ENCODE measurements around the gene SMAP2.

The SMAP2 gene

DNA sequence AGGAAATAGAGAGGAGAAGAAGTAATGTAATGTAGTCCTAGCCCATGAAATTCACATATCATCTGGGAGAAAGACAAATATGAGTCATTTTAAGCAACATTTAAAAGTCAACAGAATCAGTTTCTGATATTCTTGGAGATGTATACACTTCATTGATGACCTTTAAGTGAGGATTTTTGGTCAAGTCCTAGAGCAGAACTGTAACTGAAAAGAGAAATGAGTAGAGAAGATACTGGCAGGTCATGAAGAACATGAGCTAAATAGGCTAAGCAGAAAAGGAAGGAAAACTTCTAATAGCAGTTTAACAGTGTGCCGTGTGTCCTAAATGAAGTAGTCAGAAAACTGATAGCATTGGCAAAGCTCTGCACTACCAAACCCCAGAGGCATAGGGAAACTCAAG, 81.3 kb downstream of the SMAP2 start:
- WGBS = 91% methylated on average over 1 of the region's 1 CpG
- Histone ChIP-seq H2BK12ac (ENCODE audit: low read length in 2 of 2) (no peak overlapping the region), H2BK5ac (ENCODE audit: low read depth, low read length, poor library complexity, severe bottlenecking) (no peak overlapping the region), H4K8ac (ENCODE audit: low read length) (no peak overlapping the region), H3K27me3 (ENCODE audit: control insufficient read depth in 1 of 2, insufficient read depth in 1 of 2, low read length in 2 of 2) (no peaks in the 10 kb centered on the region), H2BK120ac (ENCODE audit: low read depth, low read length) (no peak overlapping the region), H2AFZ (ENCODE audit: low read depth, low read length) (no peak overlapping the region), H3K14ac (ENCODE audit: low read length in 2 of 2) (no peak overlapping the region), H3K9me3 (ENCODE audit: control insufficient read depth, low read length) (peaks cover 73% of the 10 kb centered on the region), H3K9ac (ENCODE audit: low read length) (no peak overlapping the region), H3K27ac (ENCODE audit: low read length, poor library complexity, severe bottlenecking) (no peak overlapping the region), H3K79me1 (replicated peaks; ENCODE audit: low read length, poor library complexity, severe bottlenecking) (peaks cover 4% of the 10 kb centered on the region), H3K18ac (ENCODE audit: low read depth in 1 of 2, low read length in 2 of 2) (no peak overlapping the region), H2BK15ac (ENCODE audit: low read depth, poor library complexity, severe bottlenecking) (no peak overlapping the region), H3K4me1 (ENCODE audit: control insufficient read depth, insufficient read depth, low read depth, low read length) (peaks cover 3% of the 10 kb centered on the region), H3K4me3 (ENCODE audit: insufficient read depth in 1 of 2, low read depth in 1 of 2, low read length in 2 of 2) (peak overlapping the region in 1 of 2 experiments; percentile 35), H3K23ac (ENCODE audit: low read length in 2 of 2) (no peak overlapping the region), H3K36me3 (ENCODE audit: control insufficient read depth in 1 of 2, insufficient read depth in 2 of 2, low read depth in 1 of 2, low read length in 2 of 2) (peaks cover 10 to 48% of the 10 kb centered on the region in 2 experiments), H3K4me2 (ENCODE audit: low read length, poor library complexity, severe bottlenecking) (no peak overlapping the region), H4K91ac (ENCODE audit: low read length) (no peak overlapping the region), H2AK5ac (ENCODE audit: low read length, severe bottlenecking) (no peak overlapping the region), H3K4ac (ENCODE audit: low read depth in 1 of 2, low read length in 2 of 2) (no peak overlapping the region)
- no peak for DNase-seq

DNA sequence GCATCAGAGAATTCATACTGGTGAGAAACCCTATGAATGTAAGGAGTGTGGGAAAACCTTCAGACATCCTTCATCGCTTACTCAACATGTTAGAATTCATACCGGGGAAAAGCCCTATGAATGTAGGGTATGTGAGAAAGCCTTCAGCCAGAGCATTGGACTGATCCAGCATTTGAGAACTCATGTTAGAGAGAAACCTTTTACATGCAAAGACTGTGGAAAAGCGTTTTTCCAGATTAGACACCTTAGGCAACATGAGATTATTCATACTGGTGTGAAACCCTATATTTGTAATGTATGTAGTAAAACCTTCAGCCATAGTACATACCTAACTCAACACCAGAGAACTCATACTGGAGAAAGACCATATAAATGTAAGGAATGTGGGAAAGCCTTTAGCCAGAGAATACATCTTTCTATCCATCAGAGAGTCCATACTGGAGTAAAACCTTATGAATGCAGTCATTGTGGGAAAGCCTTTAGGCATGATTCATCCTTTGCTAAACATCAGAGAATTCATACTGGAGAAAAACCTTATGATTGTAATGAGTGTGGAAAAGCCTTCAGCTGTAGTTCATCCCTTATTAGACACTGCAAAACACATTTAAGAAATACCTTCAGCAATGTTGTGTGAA, 89.5 kb downstream of the SMAP2 start:
- no peak overlapping the region for H3K18ac ChIP-seq (ENCODE audit: low read depth in 1 of 2, low read length in 2 of 2)
- H2AK5ac ChIP-seq (ENCODE audit: low read length, severe bottlenecking) = no peak overlapping the region
- 100% methylated on average over 2 of the region's 3 CpGs for WGBS
- H3K4me2 ChIP-seq (ENCODE audit: low read length, poor library complexity, severe bottlenecking) = no peak overlapping the region
- no peak overlapping the region for H4K8ac ChIP-seq (ENCODE audit: low read length)
- H2BK15ac ChIP-seq (ENCODE audit: low read depth, poor library complexity, severe bottlenecking) = no peak overlapping the region
- DNase-seq = peak; percentile 19
- H3K14ac ChIP-seq (ENCODE audit: low read length in 2 of 2) = no peak overlapping the region
- H3K79me1 ChIP-seq (replicated peaks; ENCODE audit: low read length, poor library complexity, severe bottlenecking) = no peaks in the 10 kb centered on the region
- H3K4me3 ChIP-seq (ENCODE audit: insufficient read depth in 1 of 2, low read depth in 1 of 2, low read length in 2 of 2) = peak overlapping the region in 1 of 2 experiments; percentile 59
- peaks cover 12 to 49% of the 10 kb centered on the region in 2 experiments for H3K36me3 ChIP-seq (ENCODE audit: control insufficient read depth in 1 of 2, insufficient read depth in 2 of 2, low read depth in 1 of 2, low read length in 2 of 2)
- peaks cover 96% of the 10 kb centered on the region for H3K9me3 ChIP-seq (ENCODE audit: control insufficient read depth, low read length)
- H3K4ac ChIP-seq (ENCODE audit: low read depth in 1 of 2, low read length in 2 of 2) = no peak overlapping the region
- H2BK5ac ChIP-seq (ENCODE audit: low read depth, low read length, poor library complexity, severe bottlenecking) = no peak overlapping the region
- no peak overlapping the region for H3K23ac ChIP-seq (ENCODE audit: low read length in 2 of 2)
- no peak overlapping the region for H2AFZ ChIP-seq (ENCODE audit: low read depth, low read length)
- no peak overlapping the region for H4K91ac ChIP-seq (ENCODE audit: low read length)
- no peak overlapping the region for H2BK12ac ChIP-seq (ENCODE audit: low read length in 2 of 2)
- no peak overlapping the region for H3K27ac ChIP-seq (ENCODE audit: low read length, poor library complexity, severe bottlenecking)
- H3K4me1 ChIP-seq (ENCODE audit: control insufficient read depth, insufficient read depth, low read depth, low read length) = no peaks in the 10 kb centered on the region
- no peak overlapping the region for H3K9ac ChIP-seq (ENCODE audit: low read length)
- no peak overlapping the region for H2BK120ac ChIP-seq (ENCODE audit: low read depth, low read length)
- no peaks in the 10 kb centered on the region for H3K27me3 ChIP-seq (ENCODE audit: control insufficient read depth in 1 of 2, insufficient read depth in 1 of 2, low read length in 2 of 2)

DNA sequence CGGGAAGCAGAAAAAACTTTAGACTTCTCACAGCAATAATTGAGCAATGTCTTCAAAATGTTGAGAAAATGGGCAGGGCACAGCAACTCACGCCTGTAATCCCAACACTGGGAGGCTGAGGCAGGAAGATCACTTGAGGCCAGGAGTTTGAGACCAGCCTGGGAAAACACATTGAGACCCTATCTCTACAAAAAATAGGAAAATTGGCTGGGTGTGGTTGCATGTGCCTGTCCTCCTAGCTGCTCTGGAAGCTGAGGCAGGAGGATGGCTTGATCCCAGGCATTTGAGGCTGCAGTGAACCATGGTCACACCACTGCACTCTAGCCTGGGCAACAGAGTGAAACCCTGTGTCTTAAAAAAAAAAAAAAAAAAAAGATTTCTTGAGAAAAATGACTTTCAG, 95.8 kb downstream of the SMAP2 start:
- no peak overlapping the region for H2BK5ac ChIP-seq (ENCODE audit: low read depth, low read length, poor library complexity, severe bottlenecking)
- H3K9ac ChIP-seq (ENCODE audit: low read length) = no peak overlapping the region
- H2AK5ac ChIP-seq (ENCODE audit: low read length, severe bottlenecking) = no peak overlapping the region
- H2AFZ ChIP-seq (ENCODE audit: low read depth, low read length) = no peak overlapping the region
- H3K36me3 ChIP-seq (ENCODE audit: control insufficient read depth in 1 of 2, insufficient read depth in 2 of 2, low read depth in 1 of 2, low read length in 2 of 2) = peaks cover 0 to 10% of the 10 kb centered on the region in 2 experiments
- H3K23ac ChIP-seq (ENCODE audit: low read length in 2 of 2) = no peak overlapping the region
- H4K8ac ChIP-seq (ENCODE audit: low read length) = no peak overlapping the region
- H3K4me1 ChIP-seq (ENCODE audit: control insufficient read depth, insufficient read depth, low read depth, low read length) = no peaks in the 10 kb centered on the region
- no peak overlapping the region for H2BK15ac ChIP-seq (ENCODE audit: low read depth, poor library complexity, severe bottlenecking)
- DNase-seq = no peak
- H2BK120ac ChIP-seq (ENCODE audit: low read depth, low read length) = no peak overlapping the region
- H3K9me3 ChIP-seq (ENCODE audit: control insufficient read depth, low read length) = peaks cover 89% of the 10 kb centered on the region
- no peak overlapping the region for H3K4me2 ChIP-seq (ENCODE audit: low read length, poor library complexity, severe bottlenecking)
- H3K27ac ChIP-seq (ENCODE audit: low read length, poor library complexity, severe bottlenecking) = no peak overlapping the region
- 100% methylated on average over 2 of the region's 2 CpGs for WGBS
- H3K18ac ChIP-seq (ENCODE audit: low read depth in 1 of 2, low read length in 2 of 2) = no peak overlapping the region
- no peak overlapping the region for H3K4ac ChIP-seq (ENCODE audit: low read depth in 1 of 2, low read length in 2 of 2)
- H3K4me3 ChIP-seq (ENCODE audit: insufficient read depth in 1 of 2, low read depth in 1 of 2, low read length in 2 of 2) = peak overlapping the region in 1 of 2 experiments; percentile 24
- no peaks in the 10 kb centered on the region for H3K79me1 ChIP-seq (replicated peaks; ENCODE audit: low read length, poor library complexity, severe bottlenecking)
- no peaks in the 10 kb centered on the region for H3K27me3 ChIP-seq (ENCODE audit: control insufficient read depth in 1 of 2, insufficient read depth in 1 of 2, low read length in 2 of 2)
- H4K91ac ChIP-seq (ENCODE audit: low read length) = no peak overlapping the region
- H3K14ac ChIP-seq (ENCODE audit: low read length in 2 of 2) = no peak overlapping the region
- no peak overlapping the region for H2BK12ac ChIP-seq (ENCODE audit: low read length in 2 of 2)

All from mesenchymal stem cell (in vitro differentiated cells and primary cell).